GM21381 (cell line): ENCODE results near the gene CFAP119.

Experiments
- ATAC-seq: cut with Tn5 transposase; IDR thresholded peaks from one replicate; pipeline ENCODE4 v1.9.1; 2021; ENCODE audit warnings: mild to moderate bottlenecking, moderate library complexity; ENCODE audit not compliant: unreplicated experiment

CFAP119 gene

DNA sequence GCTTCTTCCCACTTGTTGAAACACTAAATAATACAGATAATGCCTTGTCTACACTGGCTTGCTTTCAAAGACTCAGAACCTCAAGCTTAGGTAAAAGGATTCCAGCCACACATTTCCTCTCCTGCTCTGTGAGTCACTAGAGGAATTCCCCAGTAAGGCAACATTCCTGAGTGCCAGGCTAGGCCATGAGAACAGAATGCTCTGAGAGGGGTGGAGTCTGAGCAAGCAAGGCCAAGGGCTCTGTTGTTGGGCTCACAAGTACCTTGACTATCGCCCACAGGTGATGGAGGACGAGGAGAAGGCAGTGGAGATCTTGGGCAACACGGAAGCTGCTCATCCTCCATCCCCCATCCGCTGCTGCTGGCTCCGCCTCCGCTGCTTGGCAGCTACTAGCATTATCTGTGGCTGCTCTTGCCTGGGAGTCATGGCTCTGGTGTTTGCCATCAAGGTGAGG is 20.4 kb downstream of the CFAP119 start:
- ATAC-seq = no peak

DNA sequence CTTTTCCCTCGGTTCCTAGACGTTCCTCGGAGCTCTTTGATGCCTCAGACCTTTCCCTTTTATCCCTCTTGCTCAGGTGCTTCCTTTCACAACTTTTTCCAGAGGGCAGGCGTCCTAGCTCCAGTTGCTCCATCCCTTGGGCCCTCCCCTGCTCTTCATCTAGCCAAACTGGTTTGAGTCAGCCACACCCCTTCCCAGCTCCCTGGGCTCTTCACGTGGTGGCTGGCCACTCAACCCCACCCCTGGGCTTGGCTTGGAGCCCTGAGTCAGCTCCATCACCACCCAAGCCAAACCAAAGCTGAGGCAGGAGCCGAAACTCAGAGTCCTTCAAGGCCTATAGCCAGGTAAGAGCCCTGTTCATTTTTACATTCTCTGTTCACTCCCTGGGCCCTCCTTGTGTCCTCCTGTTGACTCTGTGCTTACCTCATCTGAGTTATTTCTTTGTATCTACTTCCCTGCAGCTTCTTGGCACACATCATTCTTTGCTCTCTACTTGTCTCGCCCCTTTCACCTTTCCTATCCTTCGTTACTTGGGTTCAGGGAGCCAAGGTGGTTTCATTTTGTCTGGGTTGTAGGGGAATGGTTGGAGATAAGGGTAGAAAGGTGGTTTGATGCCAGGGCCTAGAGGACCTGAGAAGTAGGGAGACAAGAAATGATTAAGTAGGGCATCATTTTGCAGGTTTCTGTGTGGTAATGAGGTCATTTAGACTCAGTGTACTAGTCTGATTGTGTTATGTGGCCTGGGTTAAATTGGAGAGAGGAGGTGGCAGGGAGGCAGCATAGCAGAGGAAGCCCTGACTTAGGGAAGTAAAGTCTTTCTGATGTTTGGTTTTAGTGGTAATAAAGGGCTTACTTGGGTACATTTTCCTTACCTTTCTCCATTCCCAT is 21.3 kb downstream of the CFAP119 start:
- ATAC-seq = no peak

DNA sequence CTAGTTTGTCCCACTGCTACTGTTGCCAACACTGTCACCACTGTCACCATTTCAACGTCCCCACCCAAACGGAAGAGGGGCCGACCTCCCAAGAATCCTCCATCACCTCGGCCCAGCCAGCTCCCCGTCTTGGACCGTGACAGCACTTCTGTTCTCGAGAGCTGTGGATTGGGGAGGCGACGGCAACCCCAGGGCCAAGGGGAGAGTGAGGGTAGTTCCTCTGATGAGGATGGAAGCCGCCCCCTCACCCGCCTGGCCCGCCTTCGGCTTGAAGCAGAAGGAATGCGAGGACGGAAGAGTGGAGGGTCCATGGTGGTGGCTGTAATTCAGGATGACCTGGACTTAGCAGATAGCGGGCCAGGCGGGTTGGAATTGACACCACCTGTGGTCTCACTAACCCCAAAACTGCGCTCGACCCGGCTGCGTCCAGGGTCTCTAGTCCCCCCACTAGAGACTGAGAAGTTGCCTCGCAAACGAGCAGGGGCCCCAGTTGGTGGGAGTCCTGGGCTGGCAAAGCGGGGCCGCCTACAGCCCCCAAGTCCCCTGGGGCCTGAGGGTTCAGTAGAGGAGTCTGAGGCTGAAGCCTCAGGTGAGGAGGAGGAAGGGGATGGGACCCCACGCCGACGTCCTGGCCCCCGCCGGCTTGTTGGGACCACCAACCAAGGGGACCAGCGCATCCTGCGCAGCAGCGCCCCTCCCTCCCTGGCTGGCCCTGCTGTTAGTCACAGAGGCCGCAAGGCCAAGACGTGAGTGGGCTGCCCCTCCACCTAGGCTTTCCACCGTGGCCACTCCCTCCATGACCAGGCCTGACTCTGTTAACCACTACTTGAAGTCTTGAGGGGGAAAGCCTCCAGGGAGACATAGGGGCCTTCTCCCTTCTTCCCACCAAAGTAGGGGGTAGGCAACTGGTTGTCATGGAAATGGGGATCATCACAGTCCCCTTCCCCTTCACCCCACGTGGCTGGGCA is 22.6 kb downstream of the CFAP119 start:
- no peak for ATAC-seq

DNA sequence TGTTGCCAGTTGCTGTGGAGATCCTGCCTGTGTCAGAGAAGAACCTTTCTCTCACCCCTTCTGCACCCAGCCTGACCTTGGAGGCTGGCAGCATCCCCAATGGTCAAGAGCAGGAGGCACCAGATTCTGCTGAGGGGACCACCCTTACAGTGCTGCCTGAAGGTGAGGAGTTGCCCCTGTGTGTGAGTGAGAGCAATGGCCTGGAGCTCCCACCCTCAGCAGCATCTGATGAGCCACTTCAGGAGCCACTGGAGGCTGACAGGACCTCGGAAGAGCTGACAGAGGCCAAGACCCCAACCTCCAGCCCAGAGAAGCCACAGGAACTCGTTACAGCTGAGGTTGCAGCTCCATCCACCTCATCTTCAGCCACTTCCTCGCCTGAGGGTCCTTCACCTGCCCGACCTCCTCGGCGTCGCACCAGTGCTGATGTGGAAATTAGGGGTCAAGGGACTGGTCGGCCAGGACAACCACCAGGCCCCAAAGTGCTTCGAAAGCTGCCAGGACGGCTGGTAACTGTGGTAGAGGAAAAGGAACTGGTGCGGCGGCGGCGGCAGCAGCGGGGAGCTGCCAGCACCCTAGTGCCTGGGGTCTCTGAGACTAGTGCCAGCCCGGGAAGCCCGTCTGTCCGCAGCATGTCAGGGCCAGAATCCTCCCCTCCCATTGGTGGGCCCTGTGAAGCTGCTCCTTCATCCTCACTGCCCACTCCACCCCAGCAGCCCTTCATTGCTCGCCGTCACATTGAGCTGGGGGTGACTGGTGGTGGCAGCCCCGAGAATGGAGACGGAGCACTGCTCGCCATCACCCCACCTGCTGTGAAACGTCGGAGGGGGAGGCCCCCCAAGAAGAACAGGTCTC is 23.8 kb downstream of the CFAP119 start:
- ATAC-seq = no peak

DNA sequence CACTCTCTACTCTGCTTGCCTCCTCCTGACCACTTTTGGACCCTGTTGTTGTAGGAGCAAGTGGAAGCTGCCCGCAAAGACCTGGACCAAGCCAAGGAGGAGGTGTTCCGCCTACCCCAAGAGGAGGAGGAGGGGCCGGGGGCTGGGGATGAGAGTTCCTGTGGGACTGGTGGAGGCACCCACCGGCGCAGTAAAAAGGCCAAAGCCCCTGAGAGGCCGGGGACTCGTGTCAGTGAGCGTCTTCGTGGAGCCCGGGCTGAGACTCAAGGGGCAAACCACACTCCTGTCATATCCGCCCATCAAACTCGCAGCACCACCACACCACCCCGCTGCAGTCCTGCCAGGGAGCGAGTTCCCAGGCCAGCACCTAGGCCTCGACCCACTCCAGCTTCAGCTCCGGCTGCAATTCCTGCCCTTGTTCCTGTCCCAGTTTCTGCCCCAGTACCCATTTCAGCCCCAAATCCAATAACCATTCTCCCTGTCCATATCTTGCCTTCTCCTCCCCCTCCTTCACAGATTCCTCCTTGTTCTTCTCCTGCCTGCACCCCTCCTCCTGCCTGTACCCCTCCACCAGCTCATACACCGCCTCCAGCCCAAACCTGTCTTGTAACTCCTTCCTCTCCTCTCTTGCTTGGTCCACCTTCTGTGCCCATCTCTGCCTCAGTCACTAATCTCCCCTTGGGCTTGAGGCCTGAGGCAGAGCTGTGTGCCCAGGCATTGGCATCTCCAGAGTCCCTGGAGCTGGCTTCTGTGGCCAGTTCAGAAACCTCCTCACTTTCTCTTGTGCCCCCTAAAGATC is 24.7 kb downstream of the CFAP119 start:
- ATAC-seq = no peak

DNA sequence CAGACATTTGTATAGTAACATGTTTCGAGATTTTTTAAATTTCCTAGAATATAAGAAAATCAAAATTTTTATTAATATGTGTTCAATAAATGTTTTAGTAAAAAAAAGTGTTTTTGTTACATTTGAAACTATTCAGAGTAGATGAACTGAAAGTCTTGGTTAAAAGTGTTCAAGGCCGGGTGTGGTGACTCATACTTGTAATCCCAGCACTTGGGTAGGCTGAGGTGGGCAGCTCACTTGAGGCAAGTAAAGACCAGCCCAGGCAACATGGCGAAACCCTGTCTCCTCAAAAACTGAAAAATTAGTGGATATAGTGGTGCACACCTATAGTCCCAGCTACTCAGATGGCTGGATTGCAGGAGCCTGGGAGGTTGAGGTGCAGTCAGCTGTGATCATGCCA is 30.5 kb downstream of the CFAP119 start:
- ATAC-seq = no peak

DNA sequence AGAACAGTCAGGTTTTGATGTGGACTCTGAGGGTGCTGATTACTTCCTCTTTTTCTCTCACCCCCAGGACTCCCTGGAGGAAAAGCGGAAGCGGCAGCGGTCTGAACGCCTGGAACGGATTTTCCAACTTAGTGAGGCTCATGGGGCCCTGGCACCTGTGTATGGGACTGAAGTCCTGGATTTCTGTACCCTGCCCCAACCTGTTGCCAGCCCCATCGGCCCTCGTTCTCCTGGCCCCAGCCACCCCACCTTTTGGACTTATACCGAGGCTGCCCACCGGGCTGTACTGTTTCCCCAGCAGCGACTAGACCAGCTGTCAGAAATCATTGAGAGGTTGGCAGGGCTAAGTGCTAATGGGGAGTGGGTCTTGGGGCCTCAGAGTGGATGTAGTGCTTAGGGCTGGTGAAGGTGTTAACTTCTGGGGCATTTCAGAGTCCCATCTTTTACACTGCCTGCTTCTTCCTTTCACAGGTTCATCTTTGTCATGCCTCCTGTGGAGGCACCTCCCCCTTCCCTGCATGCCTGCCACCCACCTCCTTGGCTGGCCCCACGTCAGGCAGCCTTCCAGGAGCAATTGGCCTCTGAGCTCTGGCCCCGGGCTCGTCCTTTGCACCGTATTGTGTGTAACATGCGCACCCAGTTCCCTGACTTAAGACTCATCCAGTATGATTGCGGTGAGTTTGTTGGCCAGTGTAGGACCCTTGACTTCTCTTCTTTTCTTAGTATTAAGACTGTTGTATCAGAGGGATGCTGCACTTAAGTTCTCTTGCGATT is 32.8 kb downstream of the CFAP119 start:
- no peak for ATAC-seq

DNA sequence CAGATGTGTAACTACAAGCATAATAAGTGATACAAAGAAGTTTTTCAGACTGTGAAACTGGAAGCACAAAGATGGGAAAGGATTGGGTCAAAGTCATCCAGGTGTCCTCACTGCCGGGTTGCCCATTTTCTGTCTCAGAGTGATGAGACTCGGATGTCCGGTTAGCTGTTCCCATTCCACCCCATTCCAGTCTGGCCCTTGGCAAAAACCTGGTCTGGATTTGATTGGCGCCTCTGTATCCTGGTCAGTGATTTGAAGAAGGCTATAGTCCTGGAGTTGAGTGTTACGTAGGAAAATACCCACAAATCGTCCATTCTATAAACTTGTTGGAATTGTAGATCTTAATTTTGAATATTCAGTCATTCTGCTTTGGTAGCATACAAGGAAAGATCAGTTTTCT is 33.5 kb downstream of the CFAP119 start:
- no peak for ATAC-seq

DNA sequence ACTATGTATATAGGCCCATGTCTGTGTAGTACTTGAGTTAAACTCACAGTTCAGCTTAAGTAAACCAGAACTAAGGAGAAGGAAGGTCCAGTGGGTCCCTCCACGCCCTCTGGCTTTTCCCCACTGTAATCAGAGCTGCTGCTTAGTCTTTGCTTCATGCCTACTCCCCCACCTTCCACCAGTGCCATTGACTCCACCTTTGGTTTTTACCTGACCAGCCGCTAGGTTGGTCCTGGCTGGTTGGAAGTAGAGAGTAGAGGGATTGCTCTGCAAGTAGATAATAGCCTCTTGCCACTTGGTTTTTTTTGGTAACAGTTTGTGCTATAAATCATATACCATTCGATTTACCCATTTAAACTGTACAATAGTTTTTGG is 36.5 kb downstream of the CFAP119 start:
- ATAC-seq = no peak

DNA sequence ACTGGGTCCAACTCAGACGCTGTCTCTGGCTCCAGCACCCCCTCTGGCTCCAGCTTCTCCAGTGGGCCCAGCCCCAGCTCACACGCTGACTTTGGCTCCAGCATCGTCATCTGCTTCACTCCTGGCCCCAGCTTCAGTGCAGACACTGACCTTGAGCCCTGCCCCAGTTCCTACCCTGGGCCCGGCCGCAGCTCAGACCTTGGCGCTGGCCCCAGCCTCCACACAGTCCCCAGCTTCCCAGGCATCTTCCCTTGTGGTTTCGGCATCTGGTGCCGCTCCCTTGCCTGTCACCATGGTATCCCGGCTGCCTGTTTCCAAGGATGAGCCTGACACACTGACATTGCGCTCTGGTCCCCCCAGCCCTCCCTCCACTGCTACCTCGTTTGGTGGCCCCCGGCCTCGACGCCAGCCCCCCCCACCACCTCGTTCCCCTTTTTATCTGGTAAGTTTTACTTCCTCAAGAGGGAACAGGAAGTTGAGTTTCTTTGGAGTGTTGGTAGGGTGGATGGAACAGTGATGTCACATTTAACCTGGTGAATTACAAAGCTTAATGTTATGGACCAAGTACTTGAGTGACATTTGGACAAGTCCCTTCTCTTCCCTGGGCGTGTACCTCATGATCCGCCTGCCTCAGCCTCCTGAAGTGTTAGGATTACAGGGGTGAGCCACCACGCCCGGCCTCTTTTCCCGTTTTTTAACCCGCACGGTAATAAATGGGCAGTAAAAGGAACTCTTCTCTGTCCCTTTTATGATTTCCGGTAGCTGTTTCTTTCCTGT is 37.0 kb downstream of the CFAP119 start:
- ATAC-seq = no peak

DNA sequence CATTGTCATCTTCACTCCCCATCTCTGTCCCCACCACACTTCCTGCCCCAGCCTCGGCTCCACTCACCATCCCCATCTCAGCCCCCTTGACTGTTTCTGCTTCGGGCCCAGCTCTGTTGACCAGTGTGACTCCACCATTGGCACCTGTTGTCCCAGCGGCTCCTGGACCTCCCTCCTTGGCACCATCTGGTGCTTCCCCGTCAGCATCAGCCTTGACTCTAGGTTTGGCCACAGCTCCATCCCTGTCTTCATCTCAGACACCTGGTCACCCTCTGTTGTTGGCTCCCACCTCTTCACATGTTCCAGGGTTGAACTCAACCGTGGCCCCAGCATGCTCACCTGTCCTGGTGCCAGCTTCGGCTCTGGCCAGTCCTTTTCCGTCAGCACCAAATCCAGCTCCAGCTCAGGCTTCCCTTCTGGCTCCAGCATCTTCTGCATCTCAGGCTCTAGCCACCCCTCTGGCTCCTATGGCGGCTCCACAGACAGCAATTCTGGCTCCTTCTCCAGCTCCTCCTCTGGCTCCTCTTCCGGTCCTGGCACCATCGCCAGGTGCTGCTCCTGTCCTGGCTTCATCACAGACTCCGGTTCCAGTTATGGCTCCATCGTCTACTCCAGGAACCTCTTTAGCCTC is 38.0 kb downstream of the CFAP119 start:
- ATAC-seq = no peak

DNA sequence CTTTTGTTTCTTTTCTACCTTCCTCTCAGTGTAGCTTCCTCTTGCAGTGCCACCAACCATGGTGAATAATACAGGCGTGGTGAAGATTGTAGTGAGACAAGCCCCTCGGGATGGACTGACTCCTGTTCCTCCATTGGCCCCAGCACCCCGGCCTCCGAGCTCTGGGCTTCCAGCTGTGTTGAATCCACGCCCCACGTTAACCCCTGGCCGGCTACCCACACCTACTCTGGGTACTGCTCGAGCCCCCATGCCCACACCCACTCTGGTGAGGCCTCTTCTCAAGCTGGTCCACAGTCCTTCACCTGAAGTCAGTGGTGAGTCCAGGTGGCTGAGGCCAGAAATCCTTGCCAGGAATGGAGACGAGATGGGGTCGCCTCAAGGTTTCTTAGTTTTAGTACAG is 38.9 kb downstream of the CFAP119 start:
- no peak for ATAC-seq

DNA sequence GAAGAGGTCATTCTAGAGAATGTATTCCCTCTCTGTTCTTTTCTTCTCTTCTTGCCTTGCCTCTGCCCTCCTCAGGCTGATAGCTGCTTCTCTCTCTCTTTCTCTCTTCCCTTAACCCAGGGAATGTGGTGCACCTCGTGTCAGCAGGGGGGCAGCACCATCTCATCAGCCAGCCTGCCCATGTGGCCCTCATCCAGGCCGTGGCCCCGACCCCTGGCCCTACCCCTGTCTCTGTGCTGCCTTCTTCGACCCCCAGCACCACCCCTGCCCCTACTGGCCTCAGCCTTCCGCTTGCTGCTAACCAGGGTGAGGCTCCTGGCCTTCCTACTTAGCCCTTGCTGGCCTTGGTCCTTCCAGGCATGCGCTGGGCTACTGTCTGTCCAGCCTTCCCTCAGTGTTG is 39.4 kb downstream of the CFAP119 start:
- ATAC-seq = no peak

DNA sequence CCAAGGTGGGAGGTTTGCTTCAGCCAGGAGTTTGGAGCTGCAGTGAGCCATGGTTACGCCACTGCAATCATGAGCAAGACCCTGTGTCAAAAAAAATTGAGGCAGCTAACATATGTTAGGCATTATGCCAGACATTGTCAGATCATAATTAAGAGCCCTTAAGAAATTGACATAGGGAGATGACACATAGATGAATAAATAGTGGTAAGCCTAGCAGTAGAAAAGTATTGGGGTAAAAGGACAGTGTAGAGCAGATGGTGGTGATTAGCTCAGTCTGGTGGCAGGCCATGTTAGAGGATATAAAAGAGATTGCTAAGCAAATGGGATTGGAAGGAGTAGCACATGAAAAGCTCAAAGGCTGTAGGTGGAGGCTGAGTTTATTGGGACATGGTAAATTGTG is 40.3 kb downstream of the CFAP119 start:
- no peak for ATAC-seq

DNA sequence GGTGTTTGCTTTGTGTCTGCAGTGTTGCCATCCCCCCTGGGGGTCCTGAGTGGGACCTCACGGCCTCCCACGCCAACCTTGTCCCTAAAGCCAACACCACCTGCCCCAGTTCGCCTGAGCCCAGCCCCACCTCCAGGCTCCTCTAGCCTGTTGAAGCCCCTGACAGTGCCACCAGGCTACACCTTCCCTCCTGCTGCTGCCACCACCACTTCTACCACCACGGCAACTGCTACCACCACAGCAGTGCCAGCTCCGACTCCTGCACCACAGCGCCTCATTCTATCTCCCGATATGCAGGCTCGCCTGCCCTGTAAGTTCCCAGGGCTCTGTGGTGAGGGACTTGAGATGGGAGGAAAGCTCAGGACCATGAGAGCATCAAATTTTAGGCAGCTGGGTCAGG is 40.7 kb downstream of the CFAP119 start:
- no peak for ATAC-seq

DNA sequence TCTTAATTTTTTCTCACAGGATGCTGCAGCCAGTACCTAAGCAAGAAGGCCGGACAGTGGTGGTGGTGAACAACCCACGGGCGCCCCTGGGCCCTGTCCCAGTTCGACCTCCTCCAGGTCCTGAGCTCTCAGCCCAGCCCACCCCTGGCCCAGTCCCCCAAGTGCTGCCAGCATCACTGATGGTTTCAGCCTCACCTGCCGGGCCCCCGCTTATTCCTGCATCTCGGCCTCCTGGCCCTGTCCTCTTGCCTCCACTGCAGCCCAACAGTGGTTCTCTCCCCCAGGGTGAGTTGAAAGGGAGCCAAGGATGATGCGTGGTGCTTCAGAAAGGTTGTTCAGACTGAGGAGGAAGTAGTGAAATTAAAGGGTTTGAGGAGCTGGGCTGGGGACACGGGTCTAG is 41.2 kb downstream of the CFAP119 start:
- no peak for ATAC-seq

DNA sequence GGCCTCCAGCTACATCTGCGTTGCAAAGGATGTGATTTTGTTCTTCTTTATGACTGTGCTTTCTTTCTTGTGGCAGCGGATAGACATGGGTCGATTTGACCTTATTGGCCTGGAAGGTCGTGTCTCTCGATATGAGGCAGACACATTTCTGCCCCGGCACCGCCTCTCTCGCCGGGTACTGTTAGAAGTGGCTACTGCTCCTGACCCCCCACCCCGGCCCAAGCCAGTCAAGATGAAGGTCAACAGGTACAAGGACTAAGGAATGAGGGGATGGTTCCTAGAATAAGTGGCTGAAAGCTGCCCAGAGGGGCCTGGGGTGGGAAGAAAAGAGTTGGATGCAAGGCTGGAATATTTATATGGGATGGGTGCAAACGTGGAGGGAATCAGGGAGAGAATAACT is 41.8 kb downstream of the CFAP119 start:
- ATAC-seq = no peak
